Endodermal cell (in vitro differentiated cells): Measurements from ENCODE around the gene MAMSTR. TPM values are rescaled to one million over a fixed set of nuclear protein-coding genes. Genes with fewer than 3 reads are reported as not detected.

Source experiments
- DNase-seq: peaks from one replicate; pipeline ENCODE4 v3.0.0-alpha.2; 2017
- H3K27ac ChIP-seq: 2 replicates; pipeline ENCODE4 v1.5.1; 2013; ENCODE audit warnings: mild to moderate bottlenecking, low read depth, low read length, moderate library complexity
- H3K27me3 ChIP-seq: 2 replicates; pipeline ENCODE4 v1.6.1; 2013; ENCODE audit warnings: mild to moderate bottlenecking, low read length, moderate library complexity; ENCODE audit not compliant: insufficient read depth, control insufficient read depth, poor library complexity, severe bottlenecking
- H3K36me3 ChIP-seq: 2 replicates; pipeline ENCODE4 v1.7.0; 2013; ENCODE audit warnings: mild to moderate bottlenecking, low read length, moderate library complexity; ENCODE audit not compliant: control insufficient read depth, insufficient read depth
- H3K4me1 ChIP-seq: one replicate; pipeline ENCODE4 v1.7.0; 2013; ENCODE audit warnings: low read length; ENCODE audit not compliant: control insufficient read depth, insufficient read depth
- H3K4me3 ChIP-seq: 2 replicates; pipeline ENCODE4 v1.5.1; 2013; ENCODE audit warnings: mild to moderate bottlenecking, low read length, moderate library complexity
- H3K9ac ChIP-seq: 2 replicates; pipeline ENCODE4 v1.6.1; 2013; ENCODE audit warnings: mild to moderate bottlenecking, low read length, moderate library complexity; ENCODE audit not compliant: poor library complexity, severe bottlenecking; ENCODE audit errors: extremely low read depth
- H3K9me3 ChIP-seq: 2 replicates; pipeline ENCODE4 v1.6.1; 2013; ENCODE audit warnings: mild to moderate bottlenecking, low read length, moderate library complexity; ENCODE audit not compliant: control insufficient read depth
- H3K27ac Mint-ChIP-seq: 2 replicates; pipeline ENCODE4 v1.8.0; 2020; ENCODE audit warnings: mixed read lengths
- H3K27me3 Mint-ChIP-seq: 2 replicates; pipeline ENCODE4 v1.8.0; 2021; ENCODE audit warnings: mild to moderate bottlenecking, mixed read lengths; ENCODE audit not compliant: insufficient read depth
- H3K36me3 Mint-ChIP-seq: 2 replicates; pipeline ENCODE4 v1.8.0; 2020; ENCODE audit warnings: low read depth, mixed read lengths
- H3K4me1 Mint-ChIP-seq: 2 replicates; pipeline ENCODE4 v1.8.0; 2020; ENCODE audit warnings: mixed read lengths
- H3K4me3 Mint-ChIP-seq: 2 replicates; pipeline ENCODE4 v1.8.0; 2020; ENCODE audit warnings: mild to moderate bottlenecking, moderate library complexity, mixed read lengths
- H3K9me3 Mint-ChIP-seq: 2 replicates; pipeline ENCODE4 v1.8.0; 2020; ENCODE audit warnings: mild to moderate bottlenecking, mixed read lengths
- CTCF ChIP-seq: fragments of 200-600 bp; sonication (generic); conservative IDR thresholded peaks from 2 replicates; pipeline ENCODE4 v1.5.0; 2021; ENCODE audit warnings: antibody characterized with exemption, mild to moderate bottlenecking
- WGBS, 2 experiments: methylation state at CpG; one replicate each; pipeline versions ENCODE4 v1.1.5 to v1.1.7; 2013; ENCODE audit warnings: missing lambda C conversion rate in 2 of 2, mixed read lengths in 1 of 2; ENCODE audit not compliant: insufficient coverage in 1 of 2, insufficient read length in 1 of 2; 5-methylcytosine and 5-hydroxymethylcytosine counted together
- total RNA-seq, 2 donors: library from RNA; stranded (reverse); fragmentation: NEBNext Ultra II Directional in 1 of 2; extraction: Animal tissue kit (Norgen Biotek cat#: 25700) in 1 of 2; gene quantifications; 2 replicates in 1 of 2; 3 replicates in 1 of 2; pipeline ENCODE4 v1.2.1, GENCODE V29; 2021

Gene MAMSTR
- total RNA-seq, 2 donors from 2014 or later, result 1.9 to 2.3 TPM

- Histone ChIP-seq H3K27me3 (peaks cover 21% of the 10 kb centered on the region), H3K4me1 (no peaks in the 10 kb centered on the region), H3K9me3 (no peaks in the 10 kb centered on the region), H3K9ac (no peak overlapping the region), H3K36me3 (no peaks in the 10 kb centered on the region), H3K27ac (no peak overlapping the region), H3K4me3 (peak overlapping the region; percentile 73)
- peak overlapping the region; percentile 31 for H3K4me3 Mint-ChIP-seq
- DNase-seq, result peak; percentile 64
- H3K27me3 Mint-ChIP-seq, result peaks cover 37% of the 10 kb centered on the region
- peaks cover 2% of the 10 kb centered on the region for H3K36me3 Mint-ChIP-seq
- no peak overlapping the region for H3K27ac Mint-ChIP-seq
- WGBS, 2 experiments, result 0 to 20% methylated on average over 18 to 51 of the region's 51 CpGs
- TF ChIP-seq CTCF, result no peak
- peaks cover 8% of the 10 kb centered on the region for H3K4me1 Mint-ChIP-seq
- no peaks in the 10 kb centered on the region for H3K9me3 Mint-ChIP-seq
Observed at GRCh38 chr19:48739404-48740163, 20.1 kb upstream of the MAMSTR start.

GRCh38 chr19:48738557-48739403 is 19.3 kb upstream of the MAMSTR start:
- no peak overlapping the region for H3K27ac ChIP-seq
- Mint-ChIP-seq H3K27ac (peak overlapping the region; percentile 86), H3K27me3 (peaks cover 31% of the 10 kb centered on the region), H3K36me3 (peaks cover 2% of the 10 kb centered on the region), H3K4me1 (peaks cover 8% of the 10 kb centered on the region), H3K9me3 (no peaks in the 10 kb centered on the region), H3K4me3 (peak overlapping the region; percentile 48)
- peaks cover 21% of the 10 kb centered on the region for H3K27me3 ChIP-seq
- no peaks in the 10 kb centered on the region for H3K4me1 ChIP-seq
- H3K4me3 ChIP-seq, result peak overlapping the region; percentile 73
- WGBS, 2 experiments, result 2 to 6% methylated on average over 28 to 96 of the region's 96 CpGs
- H3K9ac ChIP-seq, result no peak overlapping the region
- no peaks in the 10 kb centered on the region for H3K9me3 ChIP-seq
- H3K36me3 ChIP-seq, result no peaks in the 10 kb centered on the region
- TF ChIP-seq CTCF, result peak; percentile 60
- peak; percentile 100 for DNase-seq

- H3K4me1 Mint-ChIP-seq, result peaks cover 8% of the 10 kb centered on the region
- no peak for TF ChIP-seq CTCF
- peaks cover 2% of the 10 kb centered on the region for H3K36me3 Mint-ChIP-seq
- no peaks in the 10 kb centered on the region for H3K9me3 Mint-ChIP-seq
- Histone ChIP-seq H3K27me3 (peaks cover 21% of the 10 kb centered on the region), H3K9ac (no peak overlapping the region), H3K27ac (no peak overlapping the region), H3K36me3 (no peaks in the 10 kb centered on the region), H3K4me3 (no peak overlapping the region), H3K9me3 (no peaks in the 10 kb centered on the region), H3K4me1 (no peaks in the 10 kb centered on the region)
- peaks cover 32% of the 10 kb centered on the region for H3K27me3 Mint-ChIP-seq
- no peak overlapping the region for H3K4me3 Mint-ChIP-seq
- H3K27ac Mint-ChIP-seq, result no peak overlapping the region
- peak; percentile 88 for DNase-seq
- WGBS, 2 experiments, result 80 to 83% methylated on average over 11 to 22 of the region's 22 CpGs
Observed at GRCh38 chr19:48737360-48737998, 18.0 kb upstream of the MAMSTR start.
